ENCODE measurements around the gene SHC4.
"Not testable (repeated sequence)": the region's sequence is repeated elsewhere in the genome, so short reads cannot be mapped to it uniquely, and the experiment has no call there.

SHC4 gene

GRCh38 chr15:48796521-48796920 lies 167.2 kb downstream of the SHC4 start:
- DNase-seq (ENCODE audit: low read depth): no peak

GRCh38 chr15:48795901-48796300 lies 167.8 kb downstream of the SHC4 start:
- no peak for DNase-seq (ENCODE audit: low read depth)

DNA sequence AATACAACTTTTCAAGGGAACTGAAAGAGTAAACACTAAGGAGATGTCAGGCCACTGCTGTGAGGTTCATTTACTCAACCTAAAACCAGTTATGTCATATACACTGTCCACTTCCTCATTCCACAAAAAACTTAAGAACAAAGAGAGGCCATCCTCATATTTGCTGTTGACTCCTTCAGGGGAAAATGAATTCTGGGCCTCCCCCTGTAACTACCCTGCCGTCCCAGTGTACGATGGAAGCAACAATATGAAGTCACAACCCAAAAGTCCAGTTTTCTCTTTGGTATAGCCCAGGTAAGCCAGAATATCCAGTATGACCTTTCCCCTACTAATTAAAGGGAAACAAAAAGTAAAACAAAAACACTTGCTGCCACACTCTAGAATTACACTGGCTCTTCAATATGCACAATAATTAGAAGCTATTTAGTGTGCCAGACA lies 169.0 kb downstream of the SHC4 start:
- DNase-seq (ENCODE audit: low read depth): no peak

- DNase-seq (ENCODE audit: low read depth): no peak
Measured at GRCh38 chr15:48792408-48792807, 171.3 kb downstream of the SHC4 start.

GRCh38 chr15:48790466-48791115 lies 173.1 kb downstream of the SHC4 start:
- DNase-seq (ENCODE audit: low read depth): not testable (repeated sequence)

GRCh38 chr15:48785712-48786111 lies 178.0 kb downstream of the SHC4 start:
- DNase-seq (ENCODE audit: low read depth): no peak

DNA sequence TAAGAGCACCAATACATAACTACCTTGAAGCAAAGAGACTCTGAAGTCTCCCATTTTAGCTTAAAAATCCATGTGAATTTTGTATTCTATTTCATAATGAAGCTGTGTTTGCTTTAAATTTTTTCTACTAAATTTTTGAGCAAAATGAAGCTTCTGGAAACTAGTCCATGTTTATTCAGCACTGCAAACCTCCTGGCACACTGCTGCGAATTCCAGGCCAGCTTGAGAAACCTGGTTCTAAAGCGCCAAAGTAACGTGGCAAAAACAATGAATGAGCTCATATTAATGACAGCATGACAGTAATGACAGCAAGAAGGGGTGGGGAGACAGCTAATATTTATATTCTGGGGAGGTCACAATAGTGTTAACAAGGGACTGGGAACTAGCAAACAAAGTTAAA lies 178.5 kb downstream of the SHC4 start:
- DNase-seq (ENCODE audit: low read depth): no peak

- no peak for DNase-seq (ENCODE audit: low read depth)
Measured at GRCh38 chr15:48784756-48785155, 179.0 kb downstream of the SHC4 start.

DNA sequence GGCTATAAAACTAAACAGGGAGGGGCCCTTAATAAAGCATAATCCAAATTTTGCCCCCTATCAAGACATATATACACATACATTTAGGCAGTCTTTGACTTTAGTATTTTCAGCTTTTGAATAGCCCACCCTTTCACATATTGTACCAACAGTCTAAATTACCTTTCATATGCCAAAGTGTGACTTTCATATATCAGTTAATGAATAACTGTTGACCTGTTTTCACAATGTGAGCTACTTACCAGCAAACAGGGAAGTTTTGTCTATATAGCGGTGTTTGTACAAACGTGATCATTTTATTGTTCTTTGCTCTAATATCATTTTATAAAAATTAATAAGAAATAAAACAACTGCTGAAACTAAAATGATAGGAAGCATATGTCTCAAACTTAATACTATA lies 180.8 kb downstream of the SHC4 start:
- DNase-seq (ENCODE audit: low read depth): no peak

GRCh38 chr15:48781481-48782081 lies 182.1 kb downstream of the SHC4 start:
- DNase-seq (ENCODE audit: low read depth): no peak

DNA sequence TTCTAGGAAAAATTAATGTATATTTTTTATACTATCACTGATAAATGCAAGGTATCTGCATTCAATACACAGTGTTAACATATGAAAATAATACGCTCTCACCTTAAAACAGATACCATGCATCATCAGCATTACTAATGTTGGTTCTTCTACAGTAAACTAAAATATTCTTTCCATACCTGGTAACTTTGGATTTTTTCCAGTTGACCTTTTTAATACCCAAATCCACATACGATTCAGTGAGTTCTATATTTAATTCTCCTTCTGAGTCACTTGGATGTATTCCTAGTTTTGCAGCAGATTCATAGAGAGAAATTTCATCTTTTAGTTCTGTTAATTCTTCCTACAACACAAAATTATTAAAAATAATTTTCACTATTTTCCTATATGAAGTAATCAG lies 182.7 kb downstream of the SHC4 start:
- DNase-seq (ENCODE audit: low read depth): no peak

GRCh38 chr15:48778331-48778730 lies 185.4 kb downstream of the SHC4 start:
- no peak for DNase-seq (ENCODE audit: low read depth)

GRCh38 chr15:48777645-48778330 lies 185.9 kb downstream of the SHC4 start:
- no peak for DNase-seq (ENCODE audit: low read depth)

GRCh38 chr15:48775546-48775945 lies 188.2 kb downstream of the SHC4 start:
- DNase-seq (ENCODE audit: low read depth): no peak

GRCh38 chr15:48774484-48774883 lies 189.2 kb downstream of the SHC4 start:
- DNase-seq (ENCODE audit: low read depth): no peak

Measured in GM04503 (cell line).